ENCODE measurements around the gene TMEM235.

The TMEM235 gene

GRCh38 chr17:78255953-78256706 is 24.7 kb downstream of the TMEM235 start:
- DNase-seq = no peak

- no peak for DNase-seq
These were observed 25.5 kb downstream of the TMEM235 start for GRCh38 chr17:78256707-78257591.

- no peak for DNase-seq
These were observed 26.4 kb downstream of the TMEM235 start for GRCh38 chr17:78257810-78258322.

GRCh38 chr17:78258323-78259191 is 27.1 kb downstream of the TMEM235 start:
- no peak for DNase-seq

- DNase-seq = no peak
These were observed 27.7 kb downstream of the TMEM235 start for GRCh38 chr17:78259192-78259554.

GRCh38 chr17:78263063-78263735 is 31.8 kb downstream of the TMEM235 start:
- no peak for DNase-seq

GRCh38 chr17:78263736-78264340 is 32.4 kb downstream of the TMEM235 start:
- no peak for DNase-seq

GRCh38 chr17:78264590-78264989 is 33.2 kb downstream of the TMEM235 start:
- no peak for DNase-seq

- no peak for DNase-seq
These were observed 33.7 kb downstream of the TMEM235 start for GRCh38 chr17:78265121-78265520.

GRCh38 chr17:78266231-78266631 is 34.8 kb downstream of the TMEM235 start:
- DNase-seq = no peak

- DNase-seq = no peak
These were observed 35.3 kb downstream of the TMEM235 start for GRCh38 chr17:78266771-78267170.

- DNase-seq = no peak
These were observed 36.0 kb downstream of the TMEM235 start for GRCh38 chr17:78267253-78268073.

GRCh38 chr17:78268191-78268874 is 36.9 kb downstream of the TMEM235 start:
- DNase-seq = no peak

- no peak for DNase-seq
These were observed 37.8 kb downstream of the TMEM235 start for GRCh38 chr17:78268951-78269905.

GRCh38 chr17:78269955-78270381 is 38.5 kb downstream of the TMEM235 start:
- no peak for DNase-seq

GRCh38 chr17:78271419-78272170 is 40.2 kb downstream of the TMEM235 start:
- DNase-seq = no peak

- no peak for DNase-seq
These were observed 40.9 kb downstream of the TMEM235 start for GRCh38 chr17:78272181-78272913.

GRCh38 chr17:78272914-78273258 is 41.5 kb downstream of the TMEM235 start:
- no peak for DNase-seq
